ENCODE data around the gene ZSCAN21. TPM values are rescaled to one million over a fixed set of nuclear protein-coding genes. Genes with fewer than 3 reads are reported as not detected.

The ZSCAN21 gene
- 26.3 TPM for total RNA-seq (ENCODE audit: unreplicated experiment)
- long read RNA-seq, transcript ZSCAN21-201 (4 exons, 2,005 nt), result major isoform, 11 of 24 reads
- long read RNA-seq, partial matches to known transcripts, result 2 of 24 reads
- long read RNA-seq, other reads (novel, unspliced or antisense), result 10 of 24 reads

DNA sequence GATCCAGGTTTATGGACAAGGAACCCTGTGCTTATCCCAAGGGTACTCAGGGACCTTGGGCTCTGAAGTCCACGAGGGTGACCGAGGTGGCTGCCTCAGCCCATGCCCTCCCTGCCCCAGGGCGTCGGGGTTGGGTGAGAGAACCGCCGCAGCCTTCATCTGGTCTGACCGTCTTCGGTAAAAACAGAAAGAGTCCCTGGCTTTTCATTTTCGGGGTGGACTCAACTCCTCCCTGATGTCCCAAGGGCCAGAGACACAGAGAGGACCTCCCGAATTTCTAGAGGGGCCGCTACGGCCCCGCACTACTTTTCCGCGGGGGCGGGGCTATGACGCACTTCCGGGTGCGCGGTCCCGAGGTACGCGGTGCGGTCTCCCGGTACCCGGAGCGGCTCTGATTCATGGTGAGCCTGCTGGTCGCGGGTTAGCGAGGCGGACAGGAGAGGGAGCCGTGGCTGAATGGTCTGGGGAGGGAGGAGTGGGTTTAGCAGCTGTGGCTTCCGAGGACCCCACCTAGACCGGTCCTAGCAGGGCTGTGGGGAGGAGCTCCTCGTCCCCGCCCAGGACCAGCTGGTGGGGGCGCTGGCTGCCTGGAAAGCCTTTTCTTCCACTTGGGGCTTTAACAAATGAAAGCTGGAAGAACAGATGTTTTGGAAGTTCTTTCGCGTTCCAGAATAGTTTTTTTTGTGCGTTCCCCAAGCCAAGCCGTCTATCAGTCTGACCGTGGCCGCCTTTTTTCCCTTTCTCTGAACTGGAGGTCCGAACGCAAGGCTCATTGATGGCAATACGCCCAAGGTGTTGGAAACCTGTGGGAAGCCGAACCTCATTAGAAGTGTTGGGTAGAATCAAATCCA is at the start of gene ZSCAN21:
ZSCAN21 (plus strand) TSS at position 334 of the 851 bp plus-strand sequence. CDS start 7,233 bp downstream, outside the sequence.
- Mint-ChIP-seq H3K27ac (ENCODE audit: unreplicated experiment) (peak within 1 kb of the TSS; percentile 96), H3K36me3 (ENCODE audit: unreplicated experiment) (peaks cover 4% of the 10 kb centered on the region)

DNA sequence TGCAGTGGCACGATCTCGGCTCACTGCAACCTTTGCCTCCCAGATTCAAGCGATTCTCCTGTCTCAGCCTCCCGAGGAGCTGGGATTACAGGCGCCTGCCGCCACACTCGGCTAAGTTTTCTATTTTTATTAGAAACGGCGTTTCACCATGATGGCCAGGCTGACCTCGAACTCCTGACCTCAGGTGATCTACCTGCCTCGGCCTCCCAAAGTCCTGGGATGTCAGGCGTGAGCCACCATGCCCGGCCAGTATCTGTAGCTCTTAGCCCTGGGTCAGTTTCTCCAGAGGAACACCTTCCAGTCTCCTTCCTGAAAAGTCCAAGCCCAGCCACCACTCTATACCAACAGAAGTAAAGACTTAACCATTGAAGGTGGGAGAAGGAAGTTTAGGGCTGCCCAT is 49.3 kb upstream of the ZSCAN21 start:
- Mint-ChIP-seq H3K27ac (ENCODE audit: unreplicated experiment) (no peak overlapping the region), H3K4me1 (ENCODE audit: low read depth, unreplicated experiment) (no peaks in the 10 kb centered on the region), H3K4me3 (ENCODE audit: unreplicated experiment) (no peak overlapping the region), H3K9me3 (ENCODE audit: unreplicated experiment) (no peaks in the 10 kb centered on the region), H3K27me3 (ENCODE audit: unreplicated experiment) (no peaks in the 10 kb centered on the region), H3K36me3 (ENCODE audit: unreplicated experiment) (no peaks in the 10 kb centered on the region)
- TF ChIP-seq, protein P1, sequence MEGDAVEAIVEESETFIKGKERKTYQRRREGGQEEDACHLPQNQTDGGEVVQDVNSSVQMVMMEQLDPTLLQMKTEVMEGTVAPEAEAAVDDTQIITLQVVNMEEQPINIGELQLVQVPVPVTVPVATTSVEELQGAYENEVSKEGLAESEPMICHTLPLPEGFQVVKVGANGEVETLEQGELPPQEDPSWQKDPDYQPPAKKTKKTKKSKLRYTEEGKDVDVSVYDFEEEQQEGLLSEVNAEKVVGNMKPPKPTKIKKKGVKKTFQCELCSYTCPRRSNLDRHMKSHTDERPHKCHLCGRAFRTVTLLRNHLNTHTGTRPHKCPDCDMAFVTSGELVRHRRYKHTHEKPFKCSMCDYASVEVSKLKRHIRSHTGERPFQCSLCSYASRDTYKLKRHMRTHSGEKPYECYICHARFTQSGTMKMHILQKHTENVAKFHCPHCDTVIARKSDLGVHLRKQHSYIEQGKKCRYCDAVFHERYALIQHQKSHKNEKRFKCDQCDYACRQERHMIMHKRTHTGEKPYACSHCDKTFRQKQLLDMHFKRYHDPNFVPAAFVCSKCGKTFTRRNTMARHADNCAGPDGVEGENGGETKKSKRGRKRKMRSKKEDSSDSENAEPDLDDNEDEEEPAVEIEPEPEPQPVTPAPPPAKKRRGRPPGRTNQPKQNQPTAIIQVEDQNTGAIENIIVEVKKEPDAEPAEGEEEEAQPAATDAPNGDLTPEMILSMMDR (IDR thresholded peaks at IDR 0.05; ENCODE audit: partially characterized antibody, unreplicated experiment), result no peak
- no peak for DNase-seq

More for the DNA sequence above, at the start of gene ZSCAN21:
- Mint-ChIP-seq H3K9me3 (ENCODE audit: unreplicated experiment) (peaks cover 5% of the 10 kb centered on the region), H3K4me1 (ENCODE audit: low read depth, unreplicated experiment) (peaks cover 11% of the 10 kb centered on the region), H3K4me3 (ENCODE audit: unreplicated experiment) (peak within 1 kb of the TSS; percentile 95), H3K27me3 (ENCODE audit: unreplicated experiment) (no peaks in the 10 kb centered on the region)
- TF ChIP-seq, protein P1 (IDR thresholded peaks at IDR 0.05; ENCODE audit: partially characterized antibody, unreplicated experiment), result no peak
- peak; percentile 92 for DNase-seq

DNA sequence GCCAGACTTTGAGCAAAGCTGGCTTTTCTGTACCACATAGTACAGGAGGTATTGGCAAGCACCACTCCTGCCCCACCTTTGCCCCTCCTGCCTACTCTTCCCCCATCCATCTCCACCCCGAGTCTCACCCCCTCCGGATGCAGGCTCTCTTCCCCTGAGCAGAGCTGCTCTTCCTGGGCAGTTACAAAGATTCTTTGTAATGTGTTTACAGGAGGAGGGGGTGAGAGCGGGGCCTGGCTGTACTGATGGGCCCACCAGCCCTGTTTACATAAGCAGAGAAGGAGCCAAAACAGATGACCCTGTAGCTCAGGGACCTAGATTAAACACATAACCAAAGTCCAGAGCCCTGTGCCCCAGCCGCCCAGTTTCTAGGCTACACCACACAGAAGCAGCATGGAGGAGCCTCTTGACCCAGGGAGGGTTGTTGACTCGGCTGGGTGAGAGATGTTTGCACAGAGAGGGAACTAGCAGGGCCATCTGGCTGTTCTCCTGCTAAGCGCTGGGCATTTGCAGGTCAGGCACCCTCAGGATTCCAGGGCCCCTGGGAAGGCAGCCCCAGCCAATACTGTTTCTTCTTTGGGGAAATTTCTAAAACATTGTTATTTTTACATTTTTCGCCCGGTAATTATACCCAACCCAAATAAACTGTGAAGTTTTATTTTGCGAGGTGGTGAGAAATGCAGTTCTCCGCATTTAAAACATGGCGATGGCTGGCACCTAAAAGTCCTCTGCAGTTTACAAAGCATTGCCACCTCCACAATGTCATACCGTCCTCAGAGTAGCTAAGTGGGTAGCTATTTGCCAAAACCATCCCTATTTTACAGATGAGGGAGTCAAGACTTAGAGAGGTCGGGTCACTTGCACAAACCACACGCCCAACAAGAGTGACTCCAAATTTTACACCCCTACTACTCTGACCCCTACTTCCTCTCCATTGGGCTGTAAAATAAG is 45.6 kb upstream of the ZSCAN21 start:
- Mint-ChIP-seq H3K27ac (ENCODE audit: unreplicated experiment) (no peak overlapping the region), H3K36me3 (ENCODE audit: unreplicated experiment) (no peaks in the 10 kb centered on the region), H3K4me3 (ENCODE audit: unreplicated experiment) (no peak overlapping the region)

DNA sequence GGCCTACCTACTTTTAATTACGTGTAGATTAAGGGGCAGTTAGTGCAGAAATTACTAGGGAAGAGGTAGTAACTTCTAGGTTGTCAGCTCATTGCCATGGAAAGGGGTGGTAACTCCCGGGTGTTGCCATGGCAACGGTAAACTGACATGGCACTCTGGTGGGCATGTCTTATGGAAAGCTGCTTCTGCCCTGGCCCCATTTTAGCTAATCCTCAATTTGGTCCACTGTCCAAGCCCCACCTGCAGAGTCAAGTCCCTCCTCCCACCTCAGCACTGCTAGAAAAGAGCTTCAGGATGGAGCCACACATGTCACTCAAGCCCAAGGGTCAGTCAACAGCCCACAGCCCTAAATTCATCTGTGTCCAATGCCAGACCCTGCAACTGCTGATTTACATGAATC is 41.7 kb upstream of the ZSCAN21 start:
- no peak for DNase-seq
- H3K9me3 Mint-ChIP-seq (ENCODE audit: unreplicated experiment), result peaks cover 1% of the 10 kb centered on the region
- TF ChIP-seq, protein P1 (IDR thresholded peaks at IDR 0.05; ENCODE audit: partially characterized antibody, unreplicated experiment), result no peak
- no peak overlapping the region for H3K4me3 Mint-ChIP-seq (ENCODE audit: unreplicated experiment)
- H3K36me3 Mint-ChIP-seq (ENCODE audit: unreplicated experiment), result no peaks in the 10 kb centered on the region
- H3K27ac Mint-ChIP-seq (ENCODE audit: unreplicated experiment), result no peak overlapping the region
- no peaks in the 10 kb centered on the region for H3K4me1 Mint-ChIP-seq (ENCODE audit: low read depth, unreplicated experiment)
- peaks cover 3% of the 10 kb centered on the region for H3K27me3 Mint-ChIP-seq (ENCODE audit: unreplicated experiment)

More for the DNA sequence above, 45.6 kb upstream of the ZSCAN21 start:
- Mint-ChIP-seq H3K9me3 (ENCODE audit: unreplicated experiment) (peaks cover 1% of the 10 kb centered on the region), H3K27me3 (ENCODE audit: unreplicated experiment) (peaks cover 3% of the 10 kb centered on the region), H3K4me1 (ENCODE audit: low read depth, unreplicated experiment) (no peaks in the 10 kb centered on the region)
- TF ChIP-seq, protein P1 (IDR thresholded peaks at IDR 0.05; ENCODE audit: partially characterized antibody, unreplicated experiment), result no peak
- DNase-seq, result no peak
